Pancreas (tissue), 10 donors: ENCODE measurements around the gene PHF10. TPM values are rescaled to one million over a fixed set of nuclear protein-coding genes. Genes with fewer than 3 reads are reported as not detected.

Experiments
- ATAC-seq, 4 donors: fragments of 200-7000 bp; cut with Tn5 transposase; one replicate each; pipeline versions ENCODE4 v1.8.0 to v1.9.1; 2020; ENCODE audit warnings: mild to moderate bottlenecking in 4 of 4, moderate library complexity in 4 of 4
- DNase-seq, 6 donors: peaks; one replicate each; pipeline ENCODE4 v3.0.0-alpha.2; 2020
- FAIRE-seq: peaks from 2 replicates; lab custom pipeline; 2012; peaks lifted over from hg19 to GRCh38; lab: Jason Lieb, UNC
- H3K27ac ChIP-seq, 4 donors: fragments of 200-600 bp; sonication (generic); 1 replicate in 3 of 4; 2 replicates in 1 of 4; pipeline versions ENCODE4 v1.5.0 to v1.8.0; 2020
- H3K27me3 ChIP-seq, 4 donors: fragments of 200-600 bp; one replicate each; pipeline ENCODE4 v1.8.0; 2021
- H3K36me3 ChIP-seq, 3 donors: fragments of 200-600 bp; sonication (generic) in 1 of 3; one replicate each; pipeline versions ENCODE4 v1.5.0 to v1.8.0; 2020 to 2021
- H3K4me1 ChIP-seq, 3 donors: fragments of 200-600 bp; one replicate each; pipeline ENCODE4 v1.8.0; 2021
- H3K4me3 ChIP-seq, 4 donors: fragments of 200-600 bp; sonication (generic) in 2 of 4; one replicate each; pipeline versions ENCODE4 v1.5.0 to v1.8.0; 2020 to 2021
- H3K9me3 ChIP-seq, 4 donors: fragments of 200-600 bp; one replicate each; pipeline ENCODE4 v1.8.0; 2021
- WGBS, 2 donors: extraction: QIAGEN DNeasy Blood & Tissue Kit; methylation state at CpG; one replicate each; pipeline ENCODE4 v1.1.7; 2013; 5-methylcytosine and 5-hydroxymethylcytosine counted together
- intact Hi-C, 3 donors: fragments of 100-400 bp; cut with DNase I; formaldehyde crosslinking; loops; one replicate each; pipeline versions ENCODE4 v1.11.1 to v1.14.2; 2022
- polyA plus RNA-seq, 2 donors: library from polyadenylated mRNA; stranded (reverse); fragments of 200-250 nt; gene quantifications; one replicate each; pipeline ENCODE4 v1.2.3, GENCODE V29; 2013
- total RNA-seq, 6 donors: library from RNA; stranded (reverse); fragmentation: NEBNext Ultra II Directional in 4 of 6; extraction: Animal tissue kit (Norgen Biotek cat#: 25700) in 4 of 6; gene quantifications; one replicate each; pipeline versions ENCODE4 v1.2.1 to v1.2.4, GENCODE V29; 2021 to 2023
- TF ChIP-seq, protein P1 (sequence below), 4 donors: fragments of 200-600 bp; sonication (generic) in 3 of 4; IDR thresholded peaks; one replicate each; pipeline versions ENCODE4 v1.5.0 to v1.8.0; 2021; ENCODE audit warnings: antibody characterized with exemption in 4 of 4
- donor health status: healthy with polysubstance abuse.
- donor health status: DM: no; HTN: no; CAD: no; lungs with moderate emphysema.
- donor health status: DM: no; HTN: no; CAD: no.
- donor health status: control.
- donor health status: control.
- donor health status: Bipolar disorder and iron deficiency.
- donor health status: DM: yes; HTN: yes; CAD: no.
- donor health status: DM: no; HTN: no; CAD: no.
- donor health status: DM: no; HTN: no; CAD: no.
- donor health status: DM: yes; HTN: yes; CAD: no.

Gene PHF10
- total and polyA plus RNA-seq, 8 donors, result 14.1 to 39.8 (median 21.8) TPM

DNA sequence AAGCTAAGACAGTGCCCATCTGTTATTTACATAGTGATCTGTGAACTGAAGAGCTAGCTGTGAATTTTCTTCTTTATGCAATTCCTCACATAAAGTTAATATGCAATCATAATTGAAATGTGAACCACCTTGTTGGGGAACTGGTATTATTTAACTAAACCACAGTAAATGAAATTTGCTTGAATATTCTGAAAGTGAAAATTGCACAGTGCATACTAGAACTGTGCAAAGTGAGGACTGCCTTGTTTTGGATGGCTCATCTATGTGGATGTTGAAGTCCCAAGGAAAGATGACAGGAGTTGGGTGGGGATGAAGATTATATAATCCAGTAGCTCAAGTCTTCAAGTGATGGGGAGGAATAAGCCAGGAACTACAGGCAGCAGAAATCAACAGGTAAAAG, 5.7 kb upstream of the PHF10 start:
- no peaks in the 10 kb centered on the region for H3K27me3 ChIP-seq
- TF ChIP-seq, protein P1, sequence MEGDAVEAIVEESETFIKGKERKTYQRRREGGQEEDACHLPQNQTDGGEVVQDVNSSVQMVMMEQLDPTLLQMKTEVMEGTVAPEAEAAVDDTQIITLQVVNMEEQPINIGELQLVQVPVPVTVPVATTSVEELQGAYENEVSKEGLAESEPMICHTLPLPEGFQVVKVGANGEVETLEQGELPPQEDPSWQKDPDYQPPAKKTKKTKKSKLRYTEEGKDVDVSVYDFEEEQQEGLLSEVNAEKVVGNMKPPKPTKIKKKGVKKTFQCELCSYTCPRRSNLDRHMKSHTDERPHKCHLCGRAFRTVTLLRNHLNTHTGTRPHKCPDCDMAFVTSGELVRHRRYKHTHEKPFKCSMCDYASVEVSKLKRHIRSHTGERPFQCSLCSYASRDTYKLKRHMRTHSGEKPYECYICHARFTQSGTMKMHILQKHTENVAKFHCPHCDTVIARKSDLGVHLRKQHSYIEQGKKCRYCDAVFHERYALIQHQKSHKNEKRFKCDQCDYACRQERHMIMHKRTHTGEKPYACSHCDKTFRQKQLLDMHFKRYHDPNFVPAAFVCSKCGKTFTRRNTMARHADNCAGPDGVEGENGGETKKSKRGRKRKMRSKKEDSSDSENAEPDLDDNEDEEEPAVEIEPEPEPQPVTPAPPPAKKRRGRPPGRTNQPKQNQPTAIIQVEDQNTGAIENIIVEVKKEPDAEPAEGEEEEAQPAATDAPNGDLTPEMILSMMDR (IDR thresholded peaks at IDR 0.05), result no peak
- no peak for FAIRE-seq
- H3K36me3 ChIP-seq, result no peaks in the 10 kb centered on the region
- no peak overlapping the region for H3K4me3 ChIP-seq
- no peak for DNase-seq
- intact Hi-C loops, result no loop called here
- H3K27ac ChIP-seq, result no peak overlapping the region
- no peaks in the 10 kb centered on the region for H3K9me3 ChIP-seq
- no peak for ATAC-seq
- no peaks in the 10 kb centered on the region for H3K4me1 ChIP-seq

- Histone ChIP-seq H3K9me3 (no peaks in the 10 kb centered on the region), H3K36me3 (no peaks in the 10 kb centered on the region), H3K27me3 (no peaks in the 10 kb centered on the region), H3K4me3 (no peak overlapping the region), H3K27ac (no peak overlapping the region), H3K4me1 (peaks cover 3 to 9% (median 5%) of the 10 kb centered on the region in 3 donors)
- TF ChIP-seq, protein P1 (IDR thresholded peaks at IDR 0.05), result no peak
- FAIRE-seq (no peak), DNase-seq (no peak), ATAC-seq (no peak)
- intact Hi-C loops, result no loop called here
Measured at GRCh38 chr6:169726963-169727362, 2.7 kb upstream of the PHF10 start.

DNA sequence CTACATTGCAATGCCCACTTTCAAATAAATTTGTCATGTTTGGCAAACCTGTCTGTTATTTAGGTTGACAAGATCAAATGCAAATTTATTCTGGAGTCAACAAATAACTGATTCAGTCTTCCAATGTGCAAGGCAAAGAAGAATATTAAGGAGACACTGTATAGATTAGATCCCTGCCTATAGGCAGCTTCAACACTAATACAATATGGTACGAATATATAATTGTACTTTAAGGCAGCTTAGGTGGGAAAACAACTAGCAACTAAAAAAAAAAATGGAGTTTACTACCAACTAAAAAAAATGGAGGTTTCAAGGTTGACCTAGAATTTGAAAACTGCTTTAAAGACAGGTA, 1.7 kb upstream of the PHF10 start:
- 96 to 97% methylated on average over 1 of the region's 1 CpG for WGBS, 2 donors
- H3K27ac ChIP-seq, result no peak overlapping the region

DNA sequence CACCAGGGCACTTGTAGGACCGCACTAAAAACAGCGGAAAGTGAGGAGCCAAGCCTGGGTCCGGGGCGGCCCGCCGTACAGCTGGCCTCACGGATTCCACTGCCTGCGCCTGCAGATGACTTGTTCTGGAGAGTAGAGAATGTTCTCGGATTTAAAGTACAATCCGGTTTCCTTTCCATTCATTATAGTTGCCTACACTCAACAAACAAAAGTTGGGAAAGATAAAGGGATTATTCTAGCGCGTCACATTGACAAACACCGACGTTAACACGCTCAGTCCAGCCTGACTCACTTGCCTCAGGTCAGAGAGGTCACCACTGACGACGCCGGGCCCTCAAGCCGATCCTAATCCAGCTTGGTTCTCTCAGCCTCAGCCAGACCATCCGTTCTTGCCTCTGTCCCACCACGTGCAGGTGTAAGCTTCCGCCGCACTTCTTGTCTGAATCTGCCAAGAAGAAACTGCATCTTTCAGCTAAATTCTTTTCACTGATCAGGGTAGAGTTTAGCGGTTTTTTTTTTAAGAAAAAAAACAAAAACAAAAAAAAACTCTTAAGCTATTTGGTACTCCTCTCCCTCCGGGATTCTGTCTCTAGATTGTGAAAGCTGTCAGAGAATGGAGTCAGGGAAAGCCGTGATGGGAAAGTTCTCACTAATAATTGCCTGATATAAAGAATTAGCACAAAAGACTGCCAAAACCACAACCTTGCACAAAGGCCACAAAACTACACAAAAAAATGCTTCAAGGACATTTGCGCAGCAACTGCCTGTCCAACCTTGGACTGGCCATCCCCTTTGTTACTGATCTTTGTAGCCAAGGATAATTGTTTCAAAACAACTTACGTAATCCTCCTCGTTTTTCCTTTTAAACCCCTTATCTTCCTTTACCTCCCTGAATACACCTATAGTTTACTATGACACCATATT, 1.1 kb upstream of the PHF10 start:
- FAIRE-seq, result no peak
- Histone ChIP-seq H3K36me3 (no peaks in the 10 kb centered on the region), H3K4me3 (peak overlapping the region; percentile 48 to 72 (median 56)), H3K4me1 (peaks cover 8 to 12% (median 12%) of the 10 kb centered on the region in 3 donors), H3K9me3 (no peaks in the 10 kb centered on the region), H3K27me3 (no peaks in the 10 kb centered on the region), H3K27ac (peak overlapping the region; percentile 81 to 93 (median 87))
- intact Hi-C loops, result no loop called here
- DNase-seq, result peak; percentile 39 to 63 (median 52)
- TF ChIP-seq, protein P1 (IDR thresholded peaks at IDR 0.05), result no peak
- ATAC-seq, result peak; percentile 34 to 63 (median 38)
- WGBS, 2 donors, result 17 to 19% methylated on average over 29 of the region's 29 CpGs

More for the DNA sequence above, 1.7 kb upstream of the PHF10 start:
- Histone ChIP-seq H3K27me3 (no peaks in the 10 kb centered on the region), H3K4me1 (peaks cover 8 to 12% (median 12%) of the 10 kb centered on the region in 3 donors), H3K9me3 (no peaks in the 10 kb centered on the region), H3K36me3 (no peaks in the 10 kb centered on the region), H3K4me3 (no peak overlapping the region)
- TF ChIP-seq, protein P1 (IDR thresholded peaks at IDR 0.05), result no peak
- ATAC-seq, result no peak
- FAIRE-seq, result no peak
- no peak for DNase-seq
- intact Hi-C loops, result no loop called here
